GM19193 (cell line): ENCODE measurements around the gene HLA-DOB.
A peak's percentile ranks its signal among the peaks of the same experiment; 100 is the strongest.

Experiments
- POLR2A ChIP-seq: IDR thresholded peaks from 4 replicates; pipeline ENCODE4 v1.6.1; 2011; ENCODE audit not compliant: insufficient read depth, insufficient read length; ENCODE audit errors: extremely low read depth

Gene HLA-DOB

GRCh38 chr6:32816746-32817204, at the start of gene HLA-DOB:
Gene HLA-DOB (minus strand): TSS chr6:32817002. CDS start chr6:32816951, 51 bp downstream.
- TF ChIP-seq POLR2A: no peak

GRCh38 chr6:32865724-32866443, 49.1 kb upstream of the HLA-DOB start:
- TF ChIP-seq POLR2A: no peak

GRCh38 chr6:32862725-32863124, 45.9 kb upstream of the HLA-DOB start:
- TF ChIP-seq POLR2A: no peak

GRCh38 chr6:32860674-32861073, 43.9 kb upstream of the HLA-DOB start:
- no peak for TF ChIP-seq POLR2A

- no peak for TF ChIP-seq POLR2A
Observed at GRCh38 chr6:32858194-32858593, 41.4 kb upstream of the HLA-DOB start.

- TF ChIP-seq POLR2A: no peak
Observed at GRCh38 chr6:32857156-32857891, 40.5 kb upstream of the HLA-DOB start.

GRCh38 chr6:32855467-32856174, 38.8 kb upstream of the HLA-DOB start:
- TF ChIP-seq POLR2A: no peak

GRCh38 chr6:32854376-32855178, 37.8 kb upstream of the HLA-DOB start:
- no peak for TF ChIP-seq POLR2A

GRCh38 chr6:32853541-32854375, 37.0 kb upstream of the HLA-DOB start, which contains the start of the genes PSMB9 and TAP1:
Gene PSMB9 (plus strand): TSS chr6:32854192. CDS start chr6:32854230, 38 bp downstream.
Gene TAP1 (minus strand): TSS chr6:32853704. CDS start chr6:32853636, 68 bp downstream.
- TF ChIP-seq POLR2A: peak; percentile 93

GRCh38 chr6:32852844-32853540, 36.2 kb upstream of the HLA-DOB start:
- no peak for TF ChIP-seq POLR2A

GRCh38 chr6:32852018-32852843, 35.4 kb upstream of the HLA-DOB start:
- no peak for TF ChIP-seq POLR2A

- peak; percentile 5 for TF ChIP-seq POLR2A
Observed at GRCh38 chr6:32851025-32851424, 34.2 kb upstream of the HLA-DOB start.
